Astrocyte (in vitro differentiated cells and primary cell): ENCODE data around the gene FAM170B.

Experiments used
- CTCF ChIP-seq: IDR thresholded peaks from 2 replicates; pipeline ENCODE4 v1.5.1; 2011; ENCODE audit warnings: low read depth, mild to moderate bottlenecking, inconsistent platforms, low read length, moderate library complexity; ENCODE audit not compliant: insufficient read depth
- EZH2 ChIP-seq: IDR thresholded peaks from 2 replicates; pipeline ENCODE4 v1.6.1; 2012; ENCODE audit warnings: mild to moderate bottlenecking, low read length, inconsistent platforms; ENCODE audit not compliant: insufficient read depth

DNA sequence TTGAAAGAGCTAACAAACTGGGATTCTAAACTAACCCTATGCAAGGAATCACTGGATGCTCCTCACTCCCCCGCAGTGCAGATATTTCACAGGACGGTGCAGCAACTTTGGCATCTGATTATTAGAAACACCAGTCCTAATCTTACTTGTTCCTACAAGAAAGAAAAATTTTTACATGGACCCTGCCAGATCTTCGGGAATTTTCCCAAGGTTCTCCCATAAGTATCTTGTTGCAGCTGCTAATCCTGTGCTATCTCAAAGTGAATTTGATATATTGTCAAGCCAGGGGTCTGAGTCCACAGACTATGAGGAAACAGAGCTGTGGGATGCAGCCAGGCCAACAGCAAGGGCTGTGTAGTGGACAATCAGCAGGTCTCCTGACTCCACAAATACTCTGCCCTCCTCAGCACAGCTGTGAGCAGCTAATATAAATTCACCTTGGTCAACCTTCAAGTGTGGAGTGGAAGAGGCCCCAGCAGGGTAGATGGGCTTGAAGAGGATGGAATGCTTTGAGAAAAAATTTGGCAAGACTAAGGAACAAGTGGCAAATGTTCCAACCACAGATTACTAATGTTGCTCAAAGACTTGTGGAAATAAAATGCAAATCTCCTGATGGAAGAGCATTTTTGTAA is 44.1 kb downstream of the FAM170B start:
- TF ChIP-seq CTCF (no peak), EZH2 (no peak)
